Natural killer cell (primary cell): ENCODE data around the gene ILK. TPM values are rescaled to one million over a fixed set of nuclear protein-coding genes. Genes with fewer than 3 reads are reported as not detected.

Experiments used
- ATAC-seq, 3 donors: fragments of 150-1000 bp in 2 of 3; fragments of 200-7000 bp in 1 of 3; cut with Tn5 transposase; 1 replicate in 1 of 3; 2 replicates in 2 of 3; pipeline ENCODE4 v1.10.0; 2021; ENCODE audit warnings: mild to moderate bottlenecking in 2 of 3, moderate library complexity in 2 of 3
- DNase-seq, 2 donors: peaks; one replicate each; pipeline versions ENCODE4 v3.0.0 to v3.0.0-alpha.2; 2013 to 2021; ENCODE audit warnings: mixed read lengths in 1 of 2
- H3K27ac ChIP-seq: one replicate; pipeline ENCODE4 v1.5.1; 2013; ENCODE audit warnings: mild to moderate bottlenecking, low read length
- H3K27me3 ChIP-seq: one replicate; pipeline ENCODE4 v1.6.1; 2013; ENCODE audit warnings: low read length; ENCODE audit not compliant: control insufficient read depth, insufficient read depth
- H3K36me3 ChIP-seq: one replicate; pipeline ENCODE4 v1.6.1; 2013; ENCODE audit warnings: low read length; ENCODE audit not compliant: control insufficient read depth, insufficient read depth
- H3K4me1 ChIP-seq: one replicate; pipeline ENCODE4 v1.6.1; 2013; ENCODE audit warnings: low read length; ENCODE audit not compliant: control insufficient read depth, insufficient read depth
- H3K4me3 ChIP-seq: one replicate; pipeline ENCODE4 v1.5.1; 2013; ENCODE audit warnings: low read length
- H3K9me3 ChIP-seq: one replicate; pipeline ENCODE4 v1.6.1; 2013; ENCODE audit warnings: low read length; ENCODE audit not compliant: control insufficient read depth, insufficient read depth
- H3K27ac Mint-ChIP-seq, 2 donors: one replicate each; pipeline ENCODE4 v1.8.0; 2022; ENCODE audit warnings: mild to moderate bottlenecking in 2 of 2, mixed read lengths in 2 of 2, moderate library complexity in 1 of 2
- H3K27me3 Mint-ChIP-seq, 2 donors: one replicate each; pipeline ENCODE4 v1.8.0; 2022; ENCODE audit warnings: low read depth in 2 of 2, mixed read lengths in 2 of 2
- H3K36me3 Mint-ChIP-seq: one replicate; pipeline ENCODE4 v1.8.0; 2022; ENCODE audit warnings: mixed read lengths
- H3K4me1 Mint-ChIP-seq, 2 donors: one replicate each; pipeline ENCODE4 v1.8.0; 2022; ENCODE audit warnings: mixed read lengths in 2 of 2
- H3K4me3 Mint-ChIP-seq: one replicate; pipeline ENCODE4 v1.8.0; 2022; ENCODE audit warnings: mild to moderate bottlenecking, moderate library complexity, mixed read lengths
- H3K9me3 Mint-ChIP-seq, 2 donors: one replicate each; pipeline ENCODE4 v1.8.0; 2022; ENCODE audit warnings: mixed read lengths in 2 of 2
- WGBS: methylation state at CpG from one replicate; pipeline ENCODE4 v1.1.7; 2013; ENCODE audit warnings: missing lambda C conversion rate; ENCODE audit not compliant: insufficient coverage; 5-methylcytosine and 5-hydroxymethylcytosine counted together
- intact Hi-C: fragments of 100-400 bp; cut with micrococcal nuclease; formaldehyde crosslinking; loops from one replicate; pipeline ENCODE4 v1.14.2; 2022
- total RNA-seq, 4 donors: library from RNA; stranded (reverse); fragments of 120-200 nt in 1 of 4; gene quantifications; one replicate each; pipeline versions ENCODE4 v1.2.3 to v1.2.4, GENCODE V29; 2013 to 2022
- TF ChIP-seq, protein P1 (sequence below): fragments of 200-600 bp; IDR thresholded peaks from one replicate; pipeline ENCODE4 v1.8.0; 2022; ENCODE audit warnings: antibody characterized with exemption

ILK gene
- total RNA-seq, 3 donors from 2014 or later (not counting 1 experiment from before 2014, with no cell fraction given): 109 to 145 (median 142) TPM

DNA sequence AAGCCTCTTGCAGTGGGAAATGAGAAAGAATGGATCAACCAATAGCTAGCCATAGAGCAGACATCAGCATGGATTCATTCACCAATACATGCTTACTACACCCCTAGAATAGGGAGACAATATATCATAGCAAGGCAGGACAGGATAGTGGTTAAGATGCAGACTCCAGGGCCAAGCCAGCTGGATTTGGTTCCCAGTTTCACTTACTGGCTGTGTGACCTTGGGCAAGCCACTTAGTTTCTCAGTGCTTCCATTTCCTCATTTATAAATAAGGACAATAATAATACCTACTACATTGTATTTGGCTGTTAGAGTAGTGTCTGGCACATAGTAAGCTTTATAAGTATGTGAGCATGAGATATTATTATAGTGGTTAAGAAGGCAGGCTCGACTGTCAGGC, 44.9 kb downstream of the ILK start:
- no peaks in the 10 kb centered on the region for H3K27me3 Mint-ChIP-seq
- H3K4me1 ChIP-seq: peaks cover 33% of the 10 kb centered on the region
- H3K36me3 ChIP-seq: no peaks in the 10 kb centered on the region
- no peaks in the 10 kb centered on the region for H3K4me1 Mint-ChIP-seq
- ATAC-seq (no peak), DNase-seq (no peak)
- TF ChIP-seq, protein P1, sequence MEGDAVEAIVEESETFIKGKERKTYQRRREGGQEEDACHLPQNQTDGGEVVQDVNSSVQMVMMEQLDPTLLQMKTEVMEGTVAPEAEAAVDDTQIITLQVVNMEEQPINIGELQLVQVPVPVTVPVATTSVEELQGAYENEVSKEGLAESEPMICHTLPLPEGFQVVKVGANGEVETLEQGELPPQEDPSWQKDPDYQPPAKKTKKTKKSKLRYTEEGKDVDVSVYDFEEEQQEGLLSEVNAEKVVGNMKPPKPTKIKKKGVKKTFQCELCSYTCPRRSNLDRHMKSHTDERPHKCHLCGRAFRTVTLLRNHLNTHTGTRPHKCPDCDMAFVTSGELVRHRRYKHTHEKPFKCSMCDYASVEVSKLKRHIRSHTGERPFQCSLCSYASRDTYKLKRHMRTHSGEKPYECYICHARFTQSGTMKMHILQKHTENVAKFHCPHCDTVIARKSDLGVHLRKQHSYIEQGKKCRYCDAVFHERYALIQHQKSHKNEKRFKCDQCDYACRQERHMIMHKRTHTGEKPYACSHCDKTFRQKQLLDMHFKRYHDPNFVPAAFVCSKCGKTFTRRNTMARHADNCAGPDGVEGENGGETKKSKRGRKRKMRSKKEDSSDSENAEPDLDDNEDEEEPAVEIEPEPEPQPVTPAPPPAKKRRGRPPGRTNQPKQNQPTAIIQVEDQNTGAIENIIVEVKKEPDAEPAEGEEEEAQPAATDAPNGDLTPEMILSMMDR: no peak
- no peaks in the 10 kb centered on the region for H3K9me3 Mint-ChIP-seq
- H3K27ac Mint-ChIP-seq: no peak overlapping the region
- intact Hi-C loops: no loop called here
- 100% methylated on average over 1 of the region's 1 CpG for whole genome bisulfite sequencing
- no peak overlapping the region for H3K27ac ChIP-seq
- no peaks in the 10 kb centered on the region for H3K27me3 ChIP-seq
- H3K4me3 ChIP-seq: no peak overlapping the region
- H3K9me3 ChIP-seq: no peaks in the 10 kb centered on the region
- no peak overlapping the region for H3K4me3 Mint-ChIP-seq
- no peaks in the 10 kb centered on the region for H3K36me3 Mint-ChIP-seq

DNA sequence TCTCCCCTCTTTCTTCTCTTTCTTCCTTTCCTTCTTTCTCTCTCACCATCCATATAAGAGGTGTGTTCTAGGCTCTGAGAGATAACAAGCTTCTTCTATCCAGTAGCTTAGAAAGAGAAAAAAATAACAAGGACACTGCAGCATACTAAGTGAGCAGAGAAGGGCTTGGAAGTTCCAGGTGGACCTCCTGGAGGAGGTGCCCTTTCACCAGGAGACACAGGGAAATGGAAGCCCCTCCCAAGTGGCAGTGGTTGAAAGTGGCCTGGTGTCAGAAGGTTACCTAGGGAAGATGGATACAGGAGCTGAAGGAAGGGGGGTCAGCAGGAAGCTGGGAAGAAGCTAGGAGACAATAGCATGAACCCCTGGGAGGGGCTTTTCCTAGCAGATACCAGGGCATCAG, 46.5 kb downstream of the ILK start:
- H3K36me3 Mint-ChIP-seq: no peaks in the 10 kb centered on the region
- no peak overlapping the region for H3K4me3 Mint-ChIP-seq
- Histone ChIP-seq H3K4me1 (peaks cover 33% of the 10 kb centered on the region), H3K27me3 (peaks cover 4% of the 10 kb centered on the region), H3K4me3 (no peak overlapping the region), H3K36me3 (no peaks in the 10 kb centered on the region), H3K27ac (no peak overlapping the region), H3K9me3 (no peaks in the 10 kb centered on the region)
- TF ChIP-seq, protein P1: no peak
- ATAC-seq (no peak), DNase-seq (no peak)
- no peaks in the 10 kb centered on the region for H3K9me3 Mint-ChIP-seq
- no peaks in the 10 kb centered on the region for H3K4me1 Mint-ChIP-seq
- intact Hi-C loops: no loop called here
- H3K27ac Mint-ChIP-seq: no peak overlapping the region
- H3K27me3 Mint-ChIP-seq: no peaks in the 10 kb centered on the region

DNA sequence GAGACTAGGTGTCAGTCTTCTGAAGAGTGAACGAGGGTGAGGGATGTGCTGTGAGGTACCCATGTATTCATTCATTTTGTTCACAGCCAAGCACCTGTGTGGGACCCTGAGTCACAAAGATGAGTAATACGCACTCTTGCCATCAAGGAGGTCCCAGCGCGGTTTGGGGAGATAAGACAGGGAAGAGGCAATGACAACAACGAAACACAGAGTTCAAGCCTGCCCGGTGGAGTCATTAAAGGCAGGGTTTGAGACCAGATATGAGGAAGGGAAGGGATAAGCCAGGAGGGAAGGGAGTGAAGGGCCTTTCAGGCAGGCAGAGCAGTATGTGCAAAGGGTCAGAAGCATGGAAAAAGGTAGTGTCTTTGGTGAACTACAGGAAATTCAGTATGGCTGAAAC, 47.4 kb downstream of the ILK start:
- intact Hi-C loops: no loop called here
- ATAC-seq: no peak

DNA sequence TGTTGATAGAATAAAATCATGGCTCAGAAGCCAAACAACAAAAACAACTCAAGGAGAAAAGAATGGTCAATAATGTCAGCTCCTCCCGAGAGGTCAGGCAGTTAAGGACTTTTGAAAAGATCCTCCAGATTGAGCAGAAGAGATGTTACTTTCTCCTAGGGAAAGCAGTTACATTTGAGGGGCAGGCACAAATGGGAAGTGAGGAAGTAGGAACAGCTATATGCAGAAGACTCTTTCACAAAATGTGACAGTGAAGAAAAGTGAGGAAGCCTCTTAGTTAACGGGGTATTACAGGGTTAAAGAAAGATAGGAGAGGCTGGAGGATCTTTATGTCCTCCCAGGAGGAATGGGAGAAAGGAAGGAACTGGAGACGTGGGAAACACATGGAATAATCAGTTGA, 48.6 kb downstream of the ILK start:
- no peak overlapping the region for H3K4me3 ChIP-seq
- H3K36me3 Mint-ChIP-seq: no peaks in the 10 kb centered on the region
- DNase-seq (no peak), ATAC-seq (no peak)
- 78% methylated on average over 3 of the region's 3 CpGs for WGBS
- no peaks in the 10 kb centered on the region for H3K36me3 ChIP-seq
- H3K27me3 ChIP-seq: peaks cover 4% of the 10 kb centered on the region
- TF ChIP-seq, protein P1: no peak
- no peaks in the 10 kb centered on the region for H3K9me3 ChIP-seq
- H3K27me3 Mint-ChIP-seq: peaks cover 0 to 11% of the 10 kb centered on the region in 2 donors
- intact Hi-C loops: no loop called here
- H3K27ac ChIP-seq: no peak overlapping the region
- H3K9me3 Mint-ChIP-seq: no peaks in the 10 kb centered on the region
- H3K27ac Mint-ChIP-seq: no peak overlapping the region
- H3K4me1 Mint-ChIP-seq: peaks cover 0 to 6% of the 10 kb centered on the region in 2 donors
- peaks cover 17% of the 10 kb centered on the region for H3K4me1 ChIP-seq
- H3K4me3 Mint-ChIP-seq: no peak overlapping the region

More for the DNA sequence above, 47.4 kb downstream of the ILK start:
- Mint-ChIP-seq H3K27ac (no peak overlapping the region), H3K27me3 (peaks cover 0 to 2% of the 10 kb centered on the region in 2 donors), H3K36me3 (no peaks in the 10 kb centered on the region), H3K4me1 (peaks cover 0 to 2% of the 10 kb centered on the region in 2 donors), H3K9me3 (no peaks in the 10 kb centered on the region), H3K4me3 (no peak overlapping the region)
- TF ChIP-seq, protein P1: no peak
- Histone ChIP-seq H3K4me1 (peaks cover 27% of the 10 kb centered on the region), H3K36me3 (no peaks in the 10 kb centered on the region), H3K27me3 (peaks cover 4% of the 10 kb centered on the region), H3K9me3 (no peaks in the 10 kb centered on the region), H3K27ac (no peak overlapping the region), H3K4me3 (no peak overlapping the region)
- 75% methylated on average over 6 of the region's 6 CpGs for WGBS
- no peak for DNase-seq
